EL (cell line): ENCODE measurements around the gene KCNK17.
"Not testable (repeated sequence)": the region's sequence is repeated elsewhere in the genome, so short reads cannot be mapped to it uniquely, and the experiment has no call there.

ENCODE experiments used
- DNase-seq: peaks from one replicate; pipeline ENCODE4 v3.0.0-alpha.2; 2016

Gene KCNK17

GRCh38 chr6:39301606-39302005, 12.6 kb downstream of the KCNK17 start:
- no peak for DNase-seq

DNA sequence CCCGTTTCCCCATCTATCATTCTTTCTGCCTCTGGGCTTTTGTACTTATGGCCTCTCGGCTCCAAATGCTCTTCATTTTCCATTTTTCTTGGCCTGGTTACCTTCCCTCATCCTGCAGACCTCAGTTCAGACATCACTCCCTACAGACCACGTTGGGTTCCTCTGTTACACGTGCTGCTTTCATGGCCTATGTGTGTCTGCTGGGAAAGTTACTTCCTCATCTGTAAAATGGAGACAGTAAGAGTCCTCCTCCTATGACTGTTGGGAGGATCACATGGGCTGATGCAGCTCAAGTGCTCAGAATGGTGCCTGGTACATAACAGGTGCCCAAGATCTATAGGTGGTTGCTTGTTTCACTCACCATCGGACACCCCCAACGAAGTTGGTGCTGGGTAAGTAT, 13.5 kb downstream of the KCNK17 start:
- DNase-seq, result no peak

GRCh38 chr6:39298061-39298460, 16.2 kb downstream of the KCNK17 start:
- DNase-seq, result no peak

DNA sequence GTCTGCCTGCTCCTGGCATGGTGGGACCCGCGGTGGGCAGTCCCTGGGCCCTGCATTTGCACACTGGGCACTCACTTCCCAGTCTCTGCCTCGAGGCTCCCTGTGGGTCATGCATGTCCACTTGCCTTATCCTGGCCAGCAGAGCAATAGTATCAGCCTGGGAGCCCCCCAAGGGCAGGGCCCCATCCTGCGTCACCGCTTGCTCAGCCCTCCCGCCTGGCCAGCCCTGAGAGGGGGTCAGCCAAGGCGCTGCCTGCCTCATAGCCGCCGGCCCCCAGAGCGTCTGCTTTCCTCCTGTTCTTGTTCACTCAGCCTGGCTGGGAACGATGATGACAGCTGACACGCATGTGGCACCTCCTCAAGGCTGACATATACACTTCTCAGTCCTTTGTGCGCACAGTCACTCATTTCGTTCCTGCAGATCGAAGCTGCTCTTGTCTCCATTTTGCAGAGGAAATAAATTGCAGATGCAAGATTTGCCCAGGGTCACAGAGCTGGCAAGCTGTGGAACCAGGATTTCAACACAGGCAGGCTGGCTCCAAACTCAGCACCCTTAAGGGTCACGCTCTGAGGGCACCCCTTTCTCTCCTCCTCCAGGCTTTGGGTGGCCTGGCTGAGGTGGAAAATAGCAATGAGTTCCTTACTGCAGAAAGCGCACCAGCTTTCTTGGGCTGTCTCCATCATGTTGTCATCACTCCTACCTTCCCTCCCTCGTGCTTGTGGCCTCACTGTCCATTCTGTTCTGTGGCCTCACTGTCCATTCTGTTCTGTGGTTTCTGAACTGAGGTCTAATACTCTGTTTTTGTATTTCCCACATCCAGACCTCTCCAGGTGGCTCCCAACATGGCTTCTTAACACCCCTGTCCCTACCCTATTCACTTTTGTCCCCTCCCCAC, 17.2 kb downstream of the KCNK17 start:
- peak; percentile 71 for DNase-seq

DNA sequence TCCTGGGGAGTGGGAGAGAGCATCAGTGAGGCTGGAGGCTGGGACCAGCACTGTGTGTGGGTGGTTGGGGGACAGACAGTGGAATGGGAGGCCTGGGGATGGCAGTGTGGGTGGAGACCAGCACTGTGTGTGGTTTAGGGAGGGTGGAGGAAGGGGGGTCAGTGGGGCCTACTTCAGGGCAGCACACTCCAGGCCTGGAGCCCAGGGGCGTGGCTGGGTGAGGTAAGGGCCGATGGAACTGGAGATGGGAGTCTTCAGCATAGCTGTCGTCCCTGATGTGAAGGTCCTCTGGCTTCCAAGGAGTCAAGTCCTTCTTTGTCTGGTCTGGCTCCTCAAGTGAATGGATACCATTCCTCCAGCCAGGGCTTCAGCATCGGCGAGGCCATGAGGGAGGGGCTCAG, 18.6 kb downstream of the KCNK17 start:
- peak; percentile 13 for DNase-seq

DNA sequence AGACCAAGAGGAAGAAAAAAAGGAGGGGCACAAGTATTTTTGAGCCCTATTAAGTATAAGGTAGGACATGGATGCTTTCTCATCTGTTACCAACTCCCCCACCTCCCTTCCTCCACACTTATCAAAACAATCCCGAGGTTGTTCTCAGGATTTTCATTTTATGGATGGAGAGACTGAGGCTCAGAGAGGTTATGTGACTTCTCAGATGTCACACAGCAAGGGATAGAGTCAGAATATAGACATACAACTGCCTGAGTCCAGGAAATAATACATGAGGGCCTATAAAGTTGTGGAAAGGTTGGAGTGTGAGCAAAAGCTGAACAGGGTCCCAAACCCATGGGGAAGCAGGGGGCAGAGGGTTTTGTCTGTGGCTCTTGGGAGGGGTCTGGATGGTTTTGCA, 19.3 kb downstream of the KCNK17 start:
- DNase-seq, result no peak

GRCh38 chr6:39294133-39294532, 20.1 kb downstream of the KCNK17 start:
- DNase-seq, result peak; percentile 31

- DNase-seq, result no peak
Observed at GRCh38 chr6:39292637-39293036, 21.6 kb downstream of the KCNK17 start.

DNA sequence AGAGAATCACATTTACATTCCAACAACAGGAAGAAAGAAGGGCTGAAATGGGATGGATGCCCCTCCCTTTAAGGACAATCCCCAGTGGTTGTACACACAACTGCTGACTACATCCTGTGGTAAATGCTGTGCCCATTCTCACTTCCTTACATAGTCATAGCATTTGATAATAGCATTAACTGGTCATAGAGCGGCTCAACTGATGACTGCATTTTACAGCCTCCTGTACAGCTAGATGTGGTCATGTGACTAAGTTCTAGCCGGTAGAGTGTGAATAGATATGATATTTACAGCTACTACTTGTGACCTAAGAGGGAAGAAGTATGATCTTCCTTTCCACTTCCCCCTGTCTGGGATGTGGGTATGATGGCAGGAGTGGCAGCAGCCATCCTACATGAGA, 24.7 kb downstream of the KCNK17 start:
- DNase-seq, result no peak

GRCh38 chr6:39287601-39288000, 26.6 kb downstream of the KCNK17 start:
- DNase-seq, result no peak

GRCh38 chr6:39286596-39286995, 27.6 kb downstream of the KCNK17 start:
- not testable (repeated sequence) for DNase-seq

GRCh38 chr6:39282774-39283173, 31.4 kb downstream of the KCNK17 start:
- no peak for DNase-seq

GRCh38 chr6:39281312-39281980, 32.8 kb downstream of the KCNK17 start:
- DNase-seq, result no peak

GRCh38 chr6:39280247-39280731, 33.9 kb downstream of the KCNK17 start:
- DNase-seq, result peak; percentile 38

DNA sequence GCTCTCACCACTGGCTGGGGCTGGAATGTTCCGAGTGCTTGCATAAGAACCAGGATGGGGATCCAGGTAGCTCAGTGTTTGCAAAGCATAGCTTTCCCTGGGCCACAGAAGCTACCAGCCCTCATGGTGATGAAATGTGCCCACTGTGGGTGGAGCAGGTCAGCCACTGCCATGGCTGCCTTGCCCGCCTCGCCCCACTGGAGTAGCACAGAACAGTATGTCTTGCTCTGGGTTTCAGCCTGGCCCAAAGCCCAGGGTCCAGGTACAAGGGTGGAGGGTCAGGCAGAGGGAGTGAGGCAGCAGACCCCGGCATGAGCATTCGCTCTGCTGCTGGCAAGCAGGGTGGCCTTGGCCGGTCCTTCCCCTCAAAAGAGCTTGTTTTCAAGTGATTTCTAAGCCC, 34.7 kb downstream of the KCNK17 start:
- DNase-seq, result no peak

- no peak for DNase-seq
Observed at GRCh38 chr6:39276379-39276995, 37.7 kb downstream of the KCNK17 start.

DNA sequence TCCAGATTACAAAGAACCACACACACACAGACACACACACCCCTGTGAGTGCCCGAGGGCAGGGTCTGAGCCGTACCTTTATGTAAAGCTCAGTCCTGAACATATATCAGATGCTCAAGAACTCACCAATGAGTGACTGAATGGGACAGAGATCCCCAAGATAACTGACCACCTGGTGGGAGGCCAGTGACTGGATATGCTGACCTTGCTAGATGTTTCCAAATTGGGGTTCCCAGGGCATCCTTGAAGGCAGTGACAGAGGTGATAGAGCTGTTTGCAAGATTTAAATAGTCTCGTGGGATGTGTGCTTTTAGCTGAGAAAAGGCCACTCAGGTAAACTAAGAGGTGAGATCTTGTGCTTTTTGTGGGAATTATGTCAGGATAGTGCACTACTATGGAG, 39.3 kb downstream of the KCNK17 start:
- no peak for DNase-seq

- no peak for DNase-seq
Observed at GRCh38 chr6:39274471-39274870, 39.7 kb downstream of the KCNK17 start.

GRCh38 chr6:39273406-39273821, 40.8 kb downstream of the KCNK17 start:
- DNase-seq, result no peak

DNA sequence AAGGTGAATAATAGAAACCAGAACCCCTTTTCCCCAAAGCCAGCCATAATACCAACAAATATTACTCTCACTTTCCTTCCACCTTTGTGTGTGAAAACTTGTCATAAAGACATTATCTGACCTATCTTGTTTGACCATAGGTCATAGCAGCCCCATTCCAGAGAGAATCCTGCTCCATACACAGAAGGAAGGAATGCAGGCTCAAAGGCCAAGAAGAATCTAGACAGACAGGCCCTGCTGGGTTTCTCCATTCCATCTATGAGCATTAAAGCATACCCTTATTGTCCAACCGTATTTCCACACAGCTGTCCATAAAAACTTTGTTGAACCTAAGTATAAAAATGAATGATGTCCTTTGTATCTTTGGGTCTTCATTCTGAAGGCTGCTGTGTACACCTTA, 44.3 kb downstream of the KCNK17 start:
- DNase-seq, result no peak

DNA sequence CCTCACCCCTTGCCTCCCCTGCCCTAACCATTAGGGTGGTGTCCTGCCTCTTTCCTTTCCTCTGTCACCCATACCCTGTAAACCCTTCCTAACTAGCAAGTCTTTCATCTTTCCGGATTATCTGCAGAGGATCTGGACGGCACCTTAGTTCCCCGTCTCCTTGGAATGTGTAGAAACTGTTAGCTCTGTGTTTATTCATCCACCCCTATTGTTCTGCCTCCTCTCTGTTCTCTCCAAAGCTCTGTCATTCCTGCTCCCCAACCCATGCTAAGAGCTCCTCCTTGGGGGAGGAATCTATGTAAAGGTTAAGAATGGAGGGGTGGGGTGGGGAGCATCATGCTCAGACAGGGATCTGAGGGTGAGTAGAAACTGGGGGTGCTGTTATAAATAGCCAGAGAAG, 45.5 kb downstream of the KCNK17 start:
- DNase-seq, result no peak

DNA sequence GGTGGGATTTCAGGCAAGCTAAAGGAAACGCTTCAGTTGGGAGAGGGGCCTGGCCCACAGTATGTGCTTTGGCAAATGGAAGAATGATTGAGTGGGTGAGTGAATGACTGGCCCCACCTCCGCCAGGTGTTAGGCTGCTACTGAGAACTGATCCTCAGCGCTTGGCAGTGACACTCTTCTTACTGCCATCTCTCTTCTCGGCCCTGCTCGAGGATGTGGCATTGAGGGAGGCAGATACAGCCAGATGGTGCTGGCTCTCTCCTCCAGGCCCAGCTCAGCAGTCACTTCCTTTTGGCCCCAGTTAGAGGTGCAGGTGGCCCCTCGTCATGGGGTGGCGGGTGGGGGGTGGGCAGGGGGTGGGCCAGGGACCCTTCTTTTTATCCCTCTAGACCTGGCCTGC, 46.0 kb downstream of the KCNK17 start:
- no peak for DNase-seq

DNA sequence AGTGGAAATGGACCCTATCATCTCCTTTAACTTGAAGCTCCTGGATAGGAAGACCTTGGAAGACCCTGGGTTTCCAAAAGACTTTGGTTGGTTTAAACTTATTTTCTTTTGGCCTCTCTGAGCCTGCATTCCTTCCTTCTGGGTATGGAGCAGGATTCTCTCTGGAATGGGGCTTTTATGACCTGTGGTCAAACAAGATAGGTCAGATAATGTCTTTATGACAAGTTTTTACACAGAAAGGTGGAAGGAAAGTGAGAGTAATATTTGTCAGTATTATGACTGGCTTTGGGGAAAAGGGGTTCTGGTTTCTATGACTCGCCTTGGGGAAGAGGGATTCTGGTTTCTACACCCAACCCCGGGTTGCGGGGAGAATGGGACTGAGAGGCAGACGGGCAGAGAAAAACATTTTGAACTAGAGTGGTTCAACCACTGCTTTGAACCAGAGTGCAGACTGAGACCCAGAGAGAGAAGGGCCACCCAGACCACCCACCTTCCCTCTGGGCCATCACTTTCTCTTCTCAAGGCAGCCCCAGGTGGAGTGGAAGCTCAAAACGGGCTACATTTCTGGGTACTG, 47.4 kb downstream of the KCNK17 start:
- no peak for DNase-seq
